ENCODE results near the gene TNFRSF14.

TNFRSF14 gene

GRCh38 chr1:2604156-2604843 is 48.1 kb downstream of the TNFRSF14 start:
- no peak for FAIRE-seq

GRCh38 chr1:2604844-2605508 is 48.8 kb downstream of the TNFRSF14 start:
- FAIRE-seq, result no peak

GRCh38 chr1:2605509-2606395 is 49.6 kb downstream of the TNFRSF14 start:
- FAIRE-seq, result no peak

GRCh38 chr1:2606396-2606880 is 50.3 kb downstream of the TNFRSF14 start:
- FAIRE-seq, result no peak

GRCh38 chr1:2606881-2607621 is 50.9 kb downstream of the TNFRSF14 start:
- no peak for FAIRE-seq

- no peak for FAIRE-seq
Measured at GRCh38 chr1:2607641-2608091, 51.5 kb downstream of the TNFRSF14 start.

GRCh38 chr1:2609319-2610035 is 53.3 kb downstream of the TNFRSF14 start:
- FAIRE-seq, result no peak

- FAIRE-seq, result no peak
Measured at GRCh38 chr1:2610036-2610959, 54.1 kb downstream of the TNFRSF14 start.

- no peak for FAIRE-seq
Measured at GRCh38 chr1:2611031-2611501, 54.9 kb downstream of the TNFRSF14 start.

- FAIRE-seq, result no peak
Measured at GRCh38 chr1:2611621-2612437, 55.7 kb downstream of the TNFRSF14 start.

- no peak for FAIRE-seq
Measured at GRCh38 chr1:2612591-2613365, 56.6 kb downstream of the TNFRSF14 start.
